HG03442 (cell line): ENCODE data around the gene ZIC2.
"Not testable (repeated sequence)": the region's sequence is repeated elsewhere in the genome, so short reads cannot be mapped to it uniquely, and the experiment has no call there.

Experiments
- ATAC-seq: cut with Tn5 transposase; IDR thresholded peaks from one replicate; pipeline ENCODE4 v1.9.1; 2021; ENCODE audit warnings: mild to moderate bottlenecking, moderate library complexity; ENCODE audit not compliant: unreplicated experiment

ZIC2 gene

GRCh38 chr13:99981735-99982035 lies at the start of gene ZIC2:
Gene ZIC2, plus strand, starts transcription at chr13:99981784. Its CDS starts 281 bp downstream, at chr13:99982065.
- no peak for ATAC-seq

- no peak for ATAC-seq
These were observed 48.7 kb upstream of the ZIC2 start for GRCh38 chr13:99932912-99933311.

GRCh38 chr13:99935772-99936171 lies 45.8 kb upstream of the ZIC2 start:
- no peak for ATAC-seq

GRCh38 chr13:99938635-99939034 lies 42.9 kb upstream of the ZIC2 start:
- no peak for ATAC-seq

GRCh38 chr13:99941086-99941485 lies 40.5 kb upstream of the ZIC2 start:
- ATAC-seq: no peak

GRCh38 chr13:99941911-99942310 lies 39.7 kb upstream of the ZIC2 start:
- ATAC-seq: no peak

- no peak for ATAC-seq
These were observed 37.5 kb upstream of the ZIC2 start for GRCh38 chr13:99944102-99944501.

- ATAC-seq: no peak
These were observed 37.0 kb upstream of the ZIC2 start for GRCh38 chr13:99944606-99945005.

GRCh38 chr13:99945515-99945914 lies 36.1 kb upstream of the ZIC2 start:
- ATAC-seq: not testable (repeated sequence)

- no peak for ATAC-seq
These were observed 33.9 kb upstream of the ZIC2 start for GRCh38 chr13:99947666-99948065.

- no peak for ATAC-seq
These were observed 33.2 kb upstream of the ZIC2 start for GRCh38 chr13:99948411-99948810.

- ATAC-seq: no peak
These were observed 32.5 kb upstream of the ZIC2 start for GRCh38 chr13:99948907-99949678.

GRCh38 chr13:99949679-99950413 lies 31.7 kb upstream of the ZIC2 start:
- ATAC-seq: no peak

- not testable (repeated sequence) for ATAC-seq
These were observed 29.9 kb upstream of the ZIC2 start for GRCh38 chr13:99951666-99952065.

GRCh38 chr13:99953138-99953755 lies 28.3 kb upstream of the ZIC2 start:
- no peak for ATAC-seq

GRCh38 chr13:99955107-99955746 lies 26.4 kb upstream of the ZIC2 start:
- no peak for ATAC-seq

- no peak for ATAC-seq
These were observed 25.7 kb upstream of the ZIC2 start for GRCh38 chr13:99955747-99956472.

- no peak for ATAC-seq
These were observed 24.9 kb upstream of the ZIC2 start for GRCh38 chr13:99956473-99957349.

- ATAC-seq: no peak
These were observed 23.0 kb upstream of the ZIC2 start for GRCh38 chr13:99958406-99959126.
